ENCODE results near the gene SPDYE1.

The SPDYE1 gene

DNA sequence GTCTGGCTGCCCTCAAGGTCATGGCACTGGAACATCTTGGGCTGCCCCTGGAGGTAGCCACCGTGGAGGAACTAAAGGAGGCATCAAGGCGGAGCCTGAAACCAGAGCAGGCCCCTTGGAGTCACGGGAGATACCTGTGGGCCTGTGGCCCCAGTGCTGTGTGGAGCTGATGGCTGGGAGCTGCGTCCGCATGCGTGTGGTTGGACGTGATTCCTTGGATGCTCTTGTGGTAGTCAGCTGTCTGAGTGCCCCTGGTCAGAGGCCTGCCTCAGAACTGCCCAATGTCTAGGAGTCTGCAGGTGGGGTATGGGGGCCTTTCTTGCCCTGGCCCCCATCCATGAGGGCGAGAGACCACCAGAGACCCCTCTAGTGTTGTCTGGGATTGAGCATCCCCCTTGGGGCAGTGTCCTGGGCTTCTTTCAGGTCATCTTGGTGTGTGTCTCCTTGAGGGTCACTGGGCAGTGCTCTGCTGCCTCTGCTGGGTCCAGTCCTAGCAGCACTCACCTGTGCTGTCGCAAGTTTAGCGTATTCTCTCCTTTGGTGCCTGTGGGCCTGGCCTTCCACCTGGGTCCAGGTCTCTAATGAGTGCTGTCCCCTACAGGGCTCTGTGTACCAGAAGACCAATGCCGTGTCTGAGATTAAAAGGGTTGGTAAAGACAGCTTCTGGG lies 59.6 kb downstream of the SPDYE1 start:
- TF ChIP-seq CTCF (IDR thresholded peaks at IDR 0.05; ENCODE audit: low read depth, low read length), result no peak
- no peak overlapping the region for H3K4me3 ChIP-seq (ENCODE audit: low read depth, low read length)
- DNase-seq (ENCODE audit: low read depth, low spot score), result no peak
- in situ Hi-C loops (cut with HindIII; ENCODE audit: low sequenced_read_pairs), result no loop called here

GRCh38 chr7:44057849-44058758 lies 60.4 kb downstream of the SPDYE1 start:
- H3K4me3 ChIP-seq (ENCODE audit: low read depth, low read length), result no peak overlapping the region
- DNase-seq (ENCODE audit: low read depth, low spot score), result no peak
- TF ChIP-seq CTCF (IDR thresholded peaks at IDR 0.05; ENCODE audit: low read depth, low read length), result no peak
- in situ Hi-C loops (cut with HindIII; ENCODE audit: low sequenced_read_pairs), result no loop called here

DNA sequence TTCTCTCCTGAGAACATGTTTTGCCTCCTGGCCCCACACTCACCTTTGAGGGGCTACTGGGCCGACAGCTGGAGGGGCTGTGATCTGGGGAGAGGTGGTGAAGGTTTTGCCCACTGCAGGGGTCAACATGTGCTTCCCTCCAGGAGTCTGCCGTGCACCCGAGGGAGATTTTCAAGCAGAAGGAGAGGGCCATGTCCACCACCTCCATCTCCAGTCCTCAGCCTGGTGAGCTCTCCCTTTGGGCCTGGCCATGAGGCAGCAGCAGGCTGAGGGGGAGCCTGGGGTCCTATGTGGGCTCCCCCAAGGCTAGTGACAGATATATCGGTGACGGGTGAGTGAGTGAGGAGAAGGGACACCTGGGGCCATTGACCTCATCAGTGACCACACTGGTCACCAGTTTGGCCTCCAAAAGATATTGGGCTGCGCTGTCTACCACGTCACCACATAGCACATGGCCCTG lies 61.1 kb downstream of the SPDYE1 start:
- TF ChIP-seq CTCF (IDR thresholded peaks at IDR 0.05; ENCODE audit: low read depth, low read length), result no peak
- no peak overlapping the region for H3K4me3 ChIP-seq (ENCODE audit: low read depth, low read length)
- in situ Hi-C loops (cut with HindIII; ENCODE audit: low sequenced_read_pairs), result no loop called here
- no peak for DNase-seq (ENCODE audit: low read depth, low spot score)

DNA sequence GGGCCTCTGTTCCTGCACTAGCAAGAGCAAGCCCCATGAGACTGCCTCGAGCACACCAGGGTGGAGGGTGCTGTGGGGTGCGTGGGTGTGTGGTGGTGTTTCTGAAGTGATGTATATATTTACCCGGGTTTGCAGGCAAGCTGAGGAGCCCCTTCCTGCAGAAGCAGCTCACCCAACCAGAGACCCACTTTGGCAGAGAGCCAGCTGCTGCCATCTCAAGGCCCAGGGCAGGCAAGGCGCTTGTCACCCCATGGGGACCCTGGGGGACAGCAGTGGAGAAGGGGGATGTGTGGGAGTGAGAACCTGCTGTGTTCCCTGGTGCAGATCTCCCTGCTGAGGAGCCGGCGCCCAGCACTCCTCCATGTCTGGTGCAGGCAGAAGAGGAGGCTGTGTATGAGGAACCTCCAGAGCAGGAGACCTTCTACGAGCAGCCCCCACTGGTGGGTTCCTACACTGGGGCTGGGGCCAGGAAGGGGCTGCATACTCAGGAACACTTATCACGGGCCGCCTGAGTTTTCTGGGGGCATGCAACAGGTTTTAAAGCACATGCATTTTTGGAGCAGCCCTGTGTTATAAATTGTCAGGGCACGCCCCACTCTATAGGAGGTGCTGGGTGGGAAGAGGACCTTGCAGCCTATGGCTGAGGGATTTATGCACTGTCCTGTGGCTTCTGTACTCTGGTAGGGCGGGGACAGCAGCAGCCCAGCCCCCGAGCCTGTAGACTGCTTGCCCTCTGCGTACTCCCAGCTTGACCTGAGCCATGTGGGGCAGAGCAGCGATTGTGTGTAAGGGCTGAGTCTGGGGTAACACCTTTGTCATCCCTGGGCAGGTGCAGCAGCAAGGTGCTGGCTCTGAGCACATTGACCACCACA lies 61.8 kb downstream of the SPDYE1 start:
- no peak overlapping the region for H3K4me3 ChIP-seq (ENCODE audit: low read depth, low read length)
- DNase-seq (ENCODE audit: low read depth, low spot score), result no peak
- TF ChIP-seq CTCF (IDR thresholded peaks at IDR 0.05; ENCODE audit: low read depth, low read length), result no peak
- in situ Hi-C loops (cut with HindIII; ENCODE audit: low sequenced_read_pairs), result no loop called here
